Activated B cell treated with CpG ODN at 0.5 μM for 24 hours (primary cell): ENCODE results near the gene GABBR2. TPM values are rescaled to one million over a fixed set of nuclear protein-coding genes. Genes with fewer than 3 reads are reported as not detected.

Source experiments
- ATAC-seq: fragments of 200-7000 bp; cut with Tn5 transposase; one replicate; pipeline ENCODE4 v1.10.0; 2021; ENCODE audit warnings: low read depth, mild to moderate bottlenecking, moderate library complexity
- CTCF ChIA-PET: fragments of 350-600 bp; sonication (Branson Sonifier 250); formaldehyde crosslinking; loops from one replicate; lab custom pipeline; 2021; ENCODE audit warnings: antibody characterized with exemption; lab: Charles Lee
- POLR2A ChIA-PET: fragments of 350-600 bp; sonication (Branson Sonifier 250); formaldehyde crosslinking; loops from one replicate; lab custom pipeline; 2021; ENCODE audit warnings: antibody characterized with exemption; lab: Charles Lee
- DNase-seq: peaks from one replicate; pipeline ENCODE4 v3.0.0; 2022
- H3K27ac Mint-ChIP-seq: one replicate; pipeline ENCODE4 v1.8.0; 2020; ENCODE audit warnings: mixed read lengths
- H3K27me3 Mint-ChIP-seq: one replicate; pipeline ENCODE4 v1.8.0; 2021; ENCODE audit warnings: mixed read lengths
- H3K36me3 Mint-ChIP-seq: one replicate; pipeline ENCODE4 v1.8.0; 2021; ENCODE audit warnings: low read depth, mixed read lengths
- H3K4me1 Mint-ChIP-seq: one replicate; pipeline ENCODE4 v1.8.0; 2021; ENCODE audit warnings: mixed read lengths
- H3K4me3 Mint-ChIP-seq: one replicate; pipeline ENCODE4 v1.8.0; 2020; ENCODE audit warnings: mild to moderate bottlenecking, mixed read lengths
- H3K9me3 Mint-ChIP-seq: one replicate; pipeline ENCODE4 v1.8.0; 2020; ENCODE audit warnings: mixed read lengths
- CTCF ChIP-seq: fragments of 200-600 bp; IDR thresholded peaks from one replicate; pipeline ENCODE4 v1.8.0; 2022; ENCODE audit warnings: antibody characterized with exemption, mild to moderate bottlenecking
- intact Hi-C: fragments of 100-400 bp; cut with micrococcal nuclease; formaldehyde crosslinking; loops from one replicate; pipeline ENCODE4 v1.15.1; 2024
- total RNA-seq: library from RNA; stranded (reverse); gene quantifications from 2 replicates; pipeline ENCODE4 v1.2.3, GENCODE V29; 2022

GABBR2 gene
- total RNA-seq, 1 donor from 2014 or later: not detected

- ATAC-seq (no peak), DNase-seq (no peak)
- intact Hi-C loops: no loop called here
- Mint-ChIP-seq H3K9me3 (peaks cover 5% of the 10 kb centered on the region), H3K36me3 (no peaks in the 10 kb centered on the region), H3K27me3 (peaks cover 8% of the 10 kb centered on the region), H3K4me1 (no peaks in the 10 kb centered on the region), H3K4me3 (no peak overlapping the region), H3K27ac (no peak overlapping the region)
- POLR2A ChIA-PET: no interaction called here
- no peak for TF ChIP-seq CTCF
- CTCF ChIA-PET: no interaction called here
Observed at GRCh38 chr9:98341157-98342097, 367.3 kb downstream of the GABBR2 start.

GRCh38 chr9:98339987-98340800 lies 368.5 kb downstream of the GABBR2 start:
- POLR2A ChIA-PET: no interaction called here
- no peak overlapping the region for H3K4me3 Mint-ChIP-seq
- no peak overlapping the region for H3K27ac Mint-ChIP-seq
- ATAC-seq (no peak), DNase-seq (no peak)
- CTCF ChIA-PET: no interaction called here
- peaks cover 5% of the 10 kb centered on the region for H3K9me3 Mint-ChIP-seq
- H3K36me3 Mint-ChIP-seq: no peaks in the 10 kb centered on the region
- no peak for TF ChIP-seq CTCF
- intact Hi-C loops: no loop called here
- H3K27me3 Mint-ChIP-seq: peaks cover 13% of the 10 kb centered on the region
- H3K4me1 Mint-ChIP-seq: no peaks in the 10 kb centered on the region

- Mint-ChIP-seq H3K27me3 (peaks cover 12% of the 10 kb centered on the region), H3K9me3 (peaks cover 5% of the 10 kb centered on the region), H3K27ac (no peak overlapping the region), H3K36me3 (no peaks in the 10 kb centered on the region), H3K4me1 (no peaks in the 10 kb centered on the region), H3K4me3 (no peak overlapping the region)
- ChIA-PET CTCF (no interaction called here), POLR2A (no interaction called here)
- intact Hi-C loops: no loop called here
- DNase-seq (no peak), ATAC-seq (no peak)
- no peak for TF ChIP-seq CTCF
Observed at GRCh38 chr9:98335661-98336060, 373.1 kb downstream of the GABBR2 start.

- H3K36me3 Mint-ChIP-seq: no peaks in the 10 kb centered on the region
- H3K27me3 Mint-ChIP-seq: peaks cover 12% of the 10 kb centered on the region
- ATAC-seq (no peak), DNase-seq (no peak)
- no peaks in the 10 kb centered on the region for H3K4me1 Mint-ChIP-seq
- intact Hi-C loops: no loop called here
- TF ChIP-seq CTCF: no peak
- H3K9me3 Mint-ChIP-seq: peaks cover 4% of the 10 kb centered on the region
- POLR2A ChIA-PET: no interaction called here
- no peak overlapping the region for H3K27ac Mint-ChIP-seq
- H3K4me3 Mint-ChIP-seq: no peak overlapping the region
- CTCF ChIA-PET: no interaction called here
Observed at GRCh38 chr9:98334796-98335195, 373.9 kb downstream of the GABBR2 start.
